ENCODE measurements around the gene OXT.
A peak's percentile ranks its signal among the peaks of the same experiment; 100 is the strongest.
"Not testable (repeated sequence)": the region's sequence is repeated elsewhere in the genome, so short reads cannot be mapped to it uniquely, and the experiment has no call there.

Gene OXT

GRCh38 chr20:3071610-3072529, at the start of gene OXT:
Gene OXT (plus strand): TSS chr20:3071620. CDS start chr20:3071656, 36 bp downstream.
- no peaks in the 10 kb centered on the region for H3K36me3 ChIP-seq (ENCODE audit: control insufficient read depth, insufficient read depth, low read length)
- peak within 1 kb of the TSS; percentile 17 for H3K4me3 ChIP-seq (replicated peaks; ENCODE audit: low read depth, low read length)
- no peaks in the 10 kb centered on the region; the same call in 1 of the 2 replicates for H3K27me3 ChIP-seq (replicated peaks; ENCODE audit: control insufficient read depth, insufficient read depth, low read length)
- DNase-seq (ENCODE audit: extremely low read depth, insufficient read length): no peak
- no peak for TF ChIP-seq CTCF (IDR thresholded peaks at IDR 0.05; ENCODE audit: insufficient read depth, low read length, poor library complexity, severe bottlenecking)

GRCh38 chr20:3021777-3022176, 49.6 kb upstream of the OXT start:
- H3K36me3 ChIP-seq (ENCODE audit: control insufficient read depth, insufficient read depth, low read length): peaks cover 13% of the 10 kb centered on the region
- H3K27me3 ChIP-seq (replicated peaks; ENCODE audit: control insufficient read depth, insufficient read depth, low read length): no peaks in the 10 kb centered on the region
- H3K4me3 ChIP-seq (replicated peaks; ENCODE audit: low read depth, low read length): no peak overlapping the region
- no peak for TF ChIP-seq CTCF (IDR thresholded peaks at IDR 0.05; ENCODE audit: insufficient read depth, low read length, poor library complexity, severe bottlenecking)
- DNase-seq (ENCODE audit: extremely low read depth, insufficient read length): no peak

GRCh38 chr20:3022559-3023490, 48.6 kb upstream of the OXT start:
- not testable (repeated sequence) for H3K4me3 ChIP-seq (replicated peaks; ENCODE audit: low read depth, low read length); DNase-seq (ENCODE audit: extremely low read depth, insufficient read length); H3K27me3 ChIP-seq (replicated peaks; ENCODE audit: control insufficient read depth, insufficient read depth, low read length)
- peaks cover 18% of the 10 kb centered on the region for H3K36me3 ChIP-seq (ENCODE audit: control insufficient read depth, insufficient read depth, low read length)

GRCh38 chr20:3027987-3028386, 43.4 kb upstream of the OXT start:
- H3K36me3 ChIP-seq (ENCODE audit: control insufficient read depth, insufficient read depth, low read length): peaks cover 26% of the 10 kb centered on the region

GRCh38 chr20:3031524-3032147, 39.8 kb upstream of the OXT start:
- no peaks in the 10 kb centered on the region for H3K27me3 ChIP-seq (replicated peaks; ENCODE audit: control insufficient read depth, insufficient read depth, low read length)
- no peak for TF ChIP-seq CTCF (IDR thresholded peaks at IDR 0.05; ENCODE audit: insufficient read depth, low read length, poor library complexity, severe bottlenecking)
- no peak overlapping the region for H3K4me3 ChIP-seq (replicated peaks; ENCODE audit: low read depth, low read length)
- peaks cover 28% of the 10 kb centered on the region for H3K36me3 ChIP-seq (ENCODE audit: control insufficient read depth, insufficient read depth, low read length)
- no peak for DNase-seq (ENCODE audit: extremely low read depth, insufficient read length)

More at GRCh38 chr20:3027987-3028386, 43.4 kb upstream of the OXT start:
- H3K27me3 ChIP-seq (replicated peaks; ENCODE audit: control insufficient read depth, insufficient read depth, low read length): no peaks in the 10 kb centered on the region
- no peak overlapping the region for H3K4me3 ChIP-seq (replicated peaks; ENCODE audit: low read depth, low read length)
- no peak for DNase-seq (ENCODE audit: extremely low read depth, insufficient read length)
- no peak for TF ChIP-seq CTCF (IDR thresholded peaks at IDR 0.05; ENCODE audit: insufficient read depth, low read length, poor library complexity, severe bottlenecking)
